ENCODE data around the gene TSC22D3.

Gene TSC22D3

DNA sequence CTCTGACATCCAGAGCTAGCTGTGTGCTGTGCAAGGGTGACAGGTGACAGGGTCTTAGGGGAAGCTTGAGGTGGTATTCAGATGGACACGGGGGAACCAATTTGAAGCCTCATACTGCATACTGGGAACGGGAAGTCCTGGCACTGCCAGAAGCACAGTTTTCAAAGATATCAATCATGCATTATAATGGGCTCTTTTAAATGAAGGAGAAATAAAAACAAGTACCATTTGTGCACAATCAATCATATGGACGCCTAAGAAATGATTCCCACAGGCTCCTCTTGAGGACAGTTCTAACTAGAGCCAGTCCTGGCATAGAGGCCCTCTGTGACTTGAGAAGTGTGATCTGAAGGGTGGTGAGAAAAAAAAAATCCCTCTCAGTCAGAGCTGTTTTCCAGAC, 50.9 kb downstream of the TSC22D3 start:
- TF ChIP-seq, protein P1, sequence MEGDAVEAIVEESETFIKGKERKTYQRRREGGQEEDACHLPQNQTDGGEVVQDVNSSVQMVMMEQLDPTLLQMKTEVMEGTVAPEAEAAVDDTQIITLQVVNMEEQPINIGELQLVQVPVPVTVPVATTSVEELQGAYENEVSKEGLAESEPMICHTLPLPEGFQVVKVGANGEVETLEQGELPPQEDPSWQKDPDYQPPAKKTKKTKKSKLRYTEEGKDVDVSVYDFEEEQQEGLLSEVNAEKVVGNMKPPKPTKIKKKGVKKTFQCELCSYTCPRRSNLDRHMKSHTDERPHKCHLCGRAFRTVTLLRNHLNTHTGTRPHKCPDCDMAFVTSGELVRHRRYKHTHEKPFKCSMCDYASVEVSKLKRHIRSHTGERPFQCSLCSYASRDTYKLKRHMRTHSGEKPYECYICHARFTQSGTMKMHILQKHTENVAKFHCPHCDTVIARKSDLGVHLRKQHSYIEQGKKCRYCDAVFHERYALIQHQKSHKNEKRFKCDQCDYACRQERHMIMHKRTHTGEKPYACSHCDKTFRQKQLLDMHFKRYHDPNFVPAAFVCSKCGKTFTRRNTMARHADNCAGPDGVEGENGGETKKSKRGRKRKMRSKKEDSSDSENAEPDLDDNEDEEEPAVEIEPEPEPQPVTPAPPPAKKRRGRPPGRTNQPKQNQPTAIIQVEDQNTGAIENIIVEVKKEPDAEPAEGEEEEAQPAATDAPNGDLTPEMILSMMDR (IDR thresholded peaks at IDR 0.05; ENCODE audit: low read depth, low read length): no peak
- no peak overlapping the region for H3K4me3 ChIP-seq (ENCODE audit: low read depth, low read length)

DNA sequence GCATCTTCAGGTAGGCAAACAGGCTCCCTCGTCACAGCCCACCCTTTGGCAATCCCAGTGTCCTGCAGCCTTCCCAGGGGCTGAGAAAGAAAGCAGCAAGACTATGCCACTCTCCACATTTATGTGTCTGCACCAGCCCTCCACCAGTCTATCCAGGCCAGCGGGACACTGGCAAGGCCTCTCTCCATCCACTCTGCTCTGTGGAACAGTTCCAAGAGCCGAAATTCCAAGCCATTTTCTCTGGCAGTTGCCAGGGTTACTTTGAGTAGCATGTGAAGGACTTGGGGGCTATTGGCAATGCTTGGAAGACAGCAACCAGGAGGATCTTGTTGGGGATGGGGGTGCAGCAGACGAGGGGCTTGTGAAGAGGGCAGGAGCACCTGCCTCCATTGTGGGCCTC, 52.1 kb downstream of the TSC22D3 start:
- H3K4me3 ChIP-seq (ENCODE audit: low read depth, low read length): no peak overlapping the region
- TF ChIP-seq, protein P1 (IDR thresholded peaks at IDR 0.05; ENCODE audit: low read depth, low read length): no peak

DNA sequence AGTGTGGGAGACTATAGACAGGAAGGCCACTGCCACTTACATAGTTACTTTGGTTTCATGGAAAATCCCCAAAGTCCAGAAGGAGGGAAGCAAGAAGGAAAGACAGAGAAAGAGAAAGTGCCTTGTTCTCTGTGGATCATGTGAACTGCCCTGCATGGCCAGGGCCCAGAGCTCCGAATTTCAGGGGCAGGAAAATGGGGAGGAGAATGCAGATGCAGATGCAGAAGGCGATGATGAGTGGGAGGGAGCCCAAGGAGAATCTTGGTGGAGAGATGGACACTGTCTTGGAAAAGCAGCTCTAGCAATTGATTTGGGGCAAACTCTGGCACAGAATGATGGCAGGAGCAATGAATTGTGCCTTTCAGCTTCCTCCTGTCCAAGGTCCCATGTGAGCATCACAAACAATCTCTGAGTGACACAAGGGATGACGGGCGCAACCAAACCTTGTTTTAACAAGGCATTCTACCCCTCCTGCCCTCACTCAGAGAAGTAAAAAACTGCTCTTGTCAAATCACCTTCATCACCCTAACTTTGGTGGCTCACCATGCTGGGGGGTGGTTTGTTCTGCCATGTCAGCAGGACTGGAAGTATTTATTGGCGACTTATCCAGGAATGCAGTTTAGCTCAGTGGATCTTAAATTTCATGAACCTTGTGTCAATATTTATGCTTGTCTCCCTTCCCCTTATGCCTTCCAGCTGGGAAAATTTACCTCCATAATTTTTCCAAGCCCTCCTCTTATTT, 53.5 kb downstream of the TSC22D3 start:
- TF ChIP-seq, protein P1 (IDR thresholded peaks at IDR 0.05; ENCODE audit: low read depth, low read length): no peak

DNA sequence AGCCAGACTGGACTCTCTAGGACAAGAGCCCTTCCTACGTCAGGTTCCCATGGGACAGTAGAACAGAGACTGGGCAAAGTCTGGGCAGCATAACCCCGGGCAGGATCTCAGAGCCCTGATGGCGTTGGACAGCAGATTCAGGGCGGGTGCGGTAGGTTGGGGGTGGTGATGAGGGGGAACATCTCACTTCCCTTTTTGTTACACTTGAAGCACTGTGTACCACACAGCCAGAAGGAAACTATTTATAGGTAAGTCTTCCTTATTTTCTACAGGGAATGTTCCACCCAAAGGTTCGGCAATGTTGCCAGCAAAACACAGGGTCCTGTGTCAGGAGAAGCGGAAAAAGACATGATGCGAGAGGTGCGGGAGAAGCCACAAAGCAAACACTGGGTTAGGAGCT, 54.3 kb downstream of the TSC22D3 start:
- no peak overlapping the region for H3K4me3 ChIP-seq (ENCODE audit: low read depth, low read length)
- TF ChIP-seq, protein P1 (IDR thresholded peaks at IDR 0.05; ENCODE audit: low read depth, low read length): no peak

More for the DNA sequence above, 53.5 kb downstream of the TSC22D3 start:
- H3K4me3 ChIP-seq (ENCODE audit: low read depth, low read length): no peak overlapping the region

DNA sequence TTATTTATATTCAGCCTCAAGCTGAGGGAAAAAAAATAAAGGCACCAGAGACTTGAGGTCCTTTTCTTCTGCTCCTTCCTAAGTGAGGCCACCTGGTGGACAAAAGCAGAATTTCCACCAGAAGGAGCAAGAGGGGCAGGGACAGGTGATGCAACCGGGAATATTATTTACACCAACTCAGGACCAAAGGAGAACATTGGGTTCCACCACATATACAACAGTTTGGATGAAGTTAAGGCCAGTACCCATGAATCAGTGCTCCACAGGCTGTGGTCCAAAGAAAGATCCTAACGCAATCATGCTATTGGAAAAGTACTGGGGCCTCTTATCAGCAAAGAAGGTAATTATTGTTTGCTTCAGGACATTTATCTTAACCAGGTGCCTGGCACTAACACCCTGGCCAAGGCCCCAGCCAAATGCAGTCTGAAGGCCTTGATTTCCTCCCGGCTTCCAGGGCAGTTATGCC, 57.4 kb downstream of the TSC22D3 start:
- H3K4me3 ChIP-seq (ENCODE audit: low read depth, low read length): no peak overlapping the region
- TF ChIP-seq, protein P1 (IDR thresholded peaks at IDR 0.05; ENCODE audit: low read depth, low read length): peak; percentile 66

DNA sequence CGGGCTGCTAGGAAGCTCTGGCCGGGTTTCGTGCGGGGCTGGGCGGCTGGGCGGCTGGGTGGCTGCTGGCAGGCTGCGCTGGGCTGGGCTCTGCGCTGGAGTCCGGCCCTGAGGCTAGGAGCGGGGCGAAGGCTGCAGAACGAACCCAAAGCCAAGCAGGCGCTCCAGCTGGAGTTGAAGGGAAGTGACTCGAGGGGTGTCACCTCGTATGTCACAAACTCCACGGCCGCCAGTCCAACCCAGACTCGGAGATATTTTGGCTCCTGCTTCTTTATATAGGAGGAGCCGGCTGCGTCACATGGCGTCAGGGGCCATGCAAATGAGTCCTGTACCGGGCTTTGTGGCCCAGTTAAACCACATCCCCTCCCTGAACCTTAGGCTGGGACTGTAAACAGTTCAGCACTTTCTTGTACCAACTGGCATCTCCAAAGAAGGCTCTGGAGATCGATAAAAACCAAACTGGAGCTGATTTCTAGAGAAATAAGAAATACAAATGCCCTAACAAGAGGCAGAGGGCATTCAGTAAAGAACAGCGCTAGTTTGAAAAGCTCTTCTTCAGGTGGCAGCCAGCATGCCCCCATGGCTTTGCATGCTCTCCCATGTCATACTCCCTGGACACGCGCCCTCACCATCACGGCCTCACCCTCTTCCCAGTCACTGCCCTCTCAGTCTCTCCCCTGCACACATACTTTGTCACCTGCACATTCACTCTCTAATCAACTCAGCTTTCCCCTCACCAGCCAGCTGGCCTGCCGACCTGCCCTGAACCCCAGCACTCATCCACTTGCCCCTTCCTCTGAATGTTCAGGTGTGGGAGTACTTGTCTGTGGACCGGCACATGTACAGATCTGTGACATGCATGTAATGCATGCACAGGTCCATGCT, 58.5 kb downstream of the TSC22D3 start:
- TF ChIP-seq, protein P1 (IDR thresholded peaks at IDR 0.05; ENCODE audit: low read depth, low read length): no peak

More for the DNA sequence above, 58.5 kb downstream of the TSC22D3 start:
- peak overlapping the region; percentile 67 for H3K4me3 ChIP-seq (ENCODE audit: low read depth, low read length)

All from WI38 (cell line).